ENCODE results near the gene CTNNA2.
"Not testable (repeated sequence)": the region's sequence is repeated elsewhere in the genome, so short reads cannot be mapped to it uniquely, and the experiment has no call there.

The CTNNA2 gene

GRCh38 chr2:80154231-80154915 lies 641.5 kb downstream of the CTNNA2 start:
- no peak for DNase-seq

GRCh38 chr2:80164375-80164774 lies 651.5 kb downstream of the CTNNA2 start:
- no peak for DNase-seq

DNA sequence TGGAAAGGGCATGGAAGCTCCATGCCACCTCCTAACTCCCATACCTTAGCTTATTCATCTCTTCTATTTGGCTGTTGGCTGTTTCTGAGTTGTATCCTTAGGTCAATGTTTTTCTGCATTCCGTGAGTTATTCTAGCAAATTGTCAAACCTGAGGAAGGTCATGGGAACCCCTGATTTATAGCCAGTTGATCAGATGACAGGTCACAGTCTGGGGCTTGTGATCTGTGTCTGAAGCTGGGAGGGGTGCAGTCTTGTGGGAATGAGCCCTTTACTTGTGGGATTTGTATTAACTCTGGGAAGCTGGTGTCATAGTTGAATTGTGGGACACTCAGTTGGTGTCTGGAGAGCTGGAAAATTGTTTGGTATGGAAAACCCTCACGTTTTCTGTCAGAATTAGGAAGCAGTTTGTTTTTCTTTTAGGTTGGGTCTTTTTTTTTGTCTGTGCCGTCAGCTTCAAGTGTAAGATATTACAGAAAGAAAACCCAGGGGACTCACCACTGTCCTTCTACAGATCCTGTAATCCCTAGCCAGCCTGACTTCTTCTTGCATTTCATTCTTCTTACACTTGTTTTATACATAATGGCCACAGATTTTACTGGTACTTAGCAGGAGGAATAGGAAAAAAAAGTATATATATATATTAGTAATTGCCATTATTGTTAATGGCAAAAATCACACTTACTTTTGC lies 653.8 kb downstream of the CTNNA2 start:
- DNase-seq: no peak

DNA sequence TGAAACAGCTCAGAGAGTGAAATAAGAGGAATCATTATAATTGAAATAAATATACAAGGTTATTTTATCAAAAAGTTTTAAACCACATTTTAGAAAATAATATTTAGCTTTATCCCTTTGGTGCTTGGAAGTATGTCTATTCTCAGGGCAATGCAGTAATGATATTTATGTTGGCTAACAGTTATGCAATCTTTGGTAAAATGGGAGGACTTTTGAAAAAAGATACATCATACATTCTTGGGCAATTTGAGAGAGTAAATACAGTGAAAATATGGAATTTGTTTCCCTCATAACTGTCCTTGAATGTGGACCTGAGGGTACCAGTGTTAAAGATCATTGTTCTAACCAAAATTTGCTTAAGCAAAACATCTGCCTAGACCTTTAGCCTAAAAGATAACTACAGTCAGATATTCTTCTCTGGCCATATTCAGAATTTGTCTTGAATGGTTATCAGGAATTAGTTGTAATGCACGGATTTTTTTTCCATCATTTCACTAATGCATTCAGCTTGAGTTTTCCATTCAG lies 654.5 kb downstream of the CTNNA2 start:
- no peak for DNase-seq

GRCh38 chr2:80168037-80168436 lies 655.2 kb downstream of the CTNNA2 start:
- DNase-seq: no peak

DNA sequence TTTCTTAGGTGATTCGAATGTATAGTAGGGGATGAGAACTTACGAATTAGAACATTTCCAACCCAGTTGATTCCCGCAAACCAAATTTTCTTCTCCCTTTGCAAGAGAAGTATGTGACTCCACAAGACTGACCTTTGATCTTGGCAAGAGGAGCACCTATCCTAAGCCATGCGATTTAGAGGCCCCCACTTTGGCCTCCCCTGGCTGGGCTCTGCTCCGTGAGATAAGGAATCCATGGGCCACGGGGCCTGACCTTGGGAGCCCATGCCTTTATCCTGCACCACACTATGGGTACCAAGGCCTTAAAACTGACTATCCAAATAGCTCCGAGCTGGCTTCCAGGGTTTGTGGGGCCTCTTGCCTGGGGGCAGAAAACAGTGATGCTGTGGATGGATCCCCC lies 656.0 kb downstream of the CTNNA2 start:
- DNase-seq: no peak

- no peak for DNase-seq
Measured at GRCh38 chr2:80169811-80170594, 657.2 kb downstream of the CTNNA2 start.

DNA sequence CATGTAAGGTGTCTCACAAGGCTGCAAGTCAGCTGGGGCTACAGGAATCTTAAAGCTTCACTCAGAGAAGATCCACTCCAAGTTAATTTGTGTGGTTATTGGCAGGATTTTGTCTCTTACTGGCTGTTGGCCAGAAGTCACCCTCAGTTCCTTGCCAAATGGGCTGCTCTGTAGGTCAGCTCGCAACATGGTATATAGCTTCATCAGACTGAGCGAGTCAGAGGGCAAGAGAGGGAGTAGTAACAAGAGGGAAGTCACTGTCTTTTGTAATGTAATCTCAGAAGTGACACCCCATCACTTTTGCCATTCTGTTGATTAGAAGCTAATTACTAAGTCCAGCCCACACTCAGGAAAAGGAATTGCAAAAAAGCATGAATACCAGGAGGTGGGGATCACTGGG lies 672.2 kb downstream of the CTNNA2 start:
- no peak for DNase-seq

DNA sequence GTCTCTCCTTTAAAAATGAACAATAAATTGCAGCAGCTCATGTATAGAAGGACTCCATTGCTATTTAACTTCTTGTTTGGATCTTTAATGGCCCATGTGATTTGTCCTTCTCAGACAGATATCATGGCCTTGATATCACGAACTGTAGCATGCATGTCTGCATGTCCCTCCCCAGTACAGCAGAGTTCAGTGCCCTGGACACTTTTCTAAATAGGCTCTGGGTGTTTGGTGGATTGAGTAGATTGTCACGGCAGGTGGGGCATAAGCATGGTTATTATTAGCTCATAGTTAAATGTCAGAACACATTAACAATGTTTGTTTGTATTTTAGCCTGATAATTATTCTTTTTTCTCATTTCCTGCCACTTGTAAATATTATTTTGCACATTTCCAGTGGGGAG lies 673.4 kb downstream of the CTNNA2 start:
- DNase-seq: no peak

DNA sequence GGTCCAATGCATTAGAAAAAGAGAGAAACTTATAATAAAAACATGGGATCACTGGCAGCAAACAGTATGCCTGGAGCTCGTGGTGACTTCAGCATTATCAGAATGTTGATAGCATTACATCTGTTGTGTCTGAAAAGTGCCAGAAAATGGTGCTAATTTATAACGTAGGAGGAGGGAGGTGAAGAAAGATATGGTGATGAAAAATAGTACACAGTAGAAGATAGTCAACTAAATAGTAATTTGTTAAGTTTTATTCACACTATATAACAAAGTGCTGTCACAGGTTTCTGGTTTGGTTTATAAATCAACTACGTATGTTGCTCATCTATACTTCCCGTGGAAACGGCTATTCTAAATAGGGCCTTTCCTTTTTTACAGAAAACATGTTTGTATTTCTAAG lies 674.3 kb downstream of the CTNNA2 start:
- no peak for DNase-seq

DNA sequence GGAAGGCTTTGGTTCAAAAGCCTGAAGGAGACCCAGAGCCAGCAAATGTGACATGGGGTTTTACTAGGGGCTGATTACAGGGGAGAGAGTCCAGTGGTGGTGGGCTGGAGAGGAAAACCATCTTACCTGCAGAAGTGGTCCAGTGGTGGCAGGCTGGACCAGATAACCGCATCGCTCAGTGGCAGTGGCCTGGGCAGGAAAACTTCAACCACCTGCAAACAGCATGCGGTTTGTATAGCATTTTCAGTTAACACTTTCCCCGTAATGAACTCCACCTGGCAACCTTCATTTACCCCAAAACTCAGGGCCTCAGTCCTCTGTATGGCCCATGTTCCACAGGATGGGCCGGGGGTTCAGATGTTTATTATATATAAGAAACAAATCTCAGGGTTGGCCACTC lies 677.3 kb downstream of the CTNNA2 start:
- no peak for DNase-seq

- DNase-seq: no peak
Measured at GRCh38 chr2:80193566-80193965, 680.7 kb downstream of the CTNNA2 start.

DNA sequence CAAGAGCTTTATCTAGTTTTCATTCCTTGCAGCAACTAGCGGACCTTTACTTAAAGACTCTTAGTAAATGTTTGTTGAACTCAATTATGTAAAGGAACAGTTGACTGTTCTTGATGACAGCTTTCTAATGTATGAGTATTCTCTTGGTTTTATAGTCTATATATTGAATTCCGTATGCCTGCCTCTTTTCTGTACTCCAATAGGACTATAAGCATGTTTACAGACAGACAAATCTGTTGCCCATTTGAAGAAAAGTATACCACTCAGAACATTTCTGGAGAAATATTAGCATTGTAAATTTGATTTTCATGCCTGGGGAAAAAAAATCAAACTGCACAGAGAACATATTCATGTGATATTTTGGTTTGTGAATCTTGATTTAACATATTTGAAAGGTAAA lies 682.2 kb downstream of the CTNNA2 start:
- no peak for DNase-seq

DNA sequence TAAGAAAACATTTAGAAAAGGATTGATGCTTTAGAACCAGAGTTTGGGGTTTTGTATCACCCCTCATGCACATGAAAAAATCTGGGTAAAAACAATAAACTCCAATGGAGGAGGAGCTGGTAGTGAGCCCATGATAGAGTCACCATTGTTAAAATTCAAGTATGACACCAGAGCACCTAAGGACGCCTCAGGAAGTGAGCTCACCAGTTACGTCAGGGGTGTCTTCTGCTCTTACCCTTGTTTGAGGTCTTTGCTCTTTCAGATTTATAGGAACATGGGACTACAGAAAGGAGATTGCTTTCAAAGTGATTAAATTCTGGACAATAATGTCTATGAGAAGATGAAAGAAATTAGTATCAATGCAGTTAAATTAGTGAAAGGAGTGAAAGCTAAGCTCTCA lies 685.2 kb downstream of the CTNNA2 start:
- no peak for DNase-seq

GRCh38 chr2:80199504-80199903 lies 686.7 kb downstream of the CTNNA2 start:
- no peak for DNase-seq

DNA sequence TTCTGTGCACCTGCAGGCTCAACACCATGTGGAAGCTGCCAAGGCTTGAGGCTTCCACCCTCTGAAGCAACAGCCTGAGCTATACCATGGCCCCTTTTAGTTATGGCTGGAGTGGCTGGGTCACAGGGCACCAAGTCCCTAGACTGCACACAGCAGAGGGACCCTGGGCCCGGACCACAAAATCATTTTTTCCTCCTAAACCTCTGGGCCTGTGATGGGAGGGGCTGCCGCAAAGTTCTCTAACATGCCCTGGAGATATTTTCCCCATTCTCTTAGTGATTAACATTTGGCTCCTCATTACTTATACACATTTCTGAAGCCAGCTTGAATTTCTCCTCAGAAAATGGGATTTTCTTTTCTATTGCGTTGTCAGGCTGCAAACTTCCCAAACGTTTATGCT lies 691.1 kb downstream of the CTNNA2 start:
- not testable (repeated sequence) for DNase-seq

GRCh38 chr2:80205498-80205897 lies 692.6 kb downstream of the CTNNA2 start:
- no peak for DNase-seq

GRCh38 chr2:80209458-80209857 lies 696.6 kb downstream of the CTNNA2 start:
- DNase-seq: no peak

- no peak for DNase-seq
Measured at GRCh38 chr2:80217446-80217845, 704.6 kb downstream of the CTNNA2 start.

DNA sequence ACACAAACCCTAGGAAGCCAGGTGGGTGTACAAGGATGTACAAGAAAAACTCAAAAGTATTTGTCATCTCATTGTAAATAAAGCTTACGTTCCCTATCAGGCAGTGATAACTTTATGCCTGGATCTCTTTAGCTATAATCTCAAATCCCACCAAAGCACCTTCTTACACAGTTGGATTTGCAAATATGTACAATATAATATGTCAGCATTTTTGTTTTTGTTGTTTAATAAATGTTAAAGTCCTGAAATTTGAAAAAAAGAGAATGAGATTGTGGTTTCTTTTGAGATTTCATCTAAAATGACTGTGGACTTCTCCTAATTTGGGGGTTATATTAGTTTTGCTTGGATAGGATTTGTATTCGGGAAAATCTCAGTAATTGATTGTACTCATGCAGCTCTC lies 709.8 kb downstream of the CTNNA2 start:
- DNase-seq: no peak

DNA sequence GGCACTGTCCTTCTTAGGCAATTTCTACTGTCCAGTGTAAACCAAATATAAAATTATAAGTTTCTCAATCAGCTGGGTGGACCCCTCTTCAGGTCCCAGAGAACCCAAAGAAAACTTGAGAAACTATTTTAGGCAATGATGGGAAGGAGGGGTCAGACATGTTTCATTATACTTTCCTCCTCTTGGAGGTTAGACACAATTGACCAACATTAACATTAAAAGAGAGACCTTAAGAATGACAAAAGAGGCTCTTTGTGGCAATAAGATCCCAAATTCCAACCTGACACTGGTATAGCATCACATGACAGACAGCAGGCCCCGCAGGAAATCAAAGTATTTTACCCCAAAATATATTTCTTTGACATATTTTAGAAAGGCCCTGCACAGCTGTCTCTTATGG lies 718.6 kb downstream of the CTNNA2 start:
- no peak for DNase-seq

- no peak for DNase-seq
Measured at GRCh38 chr2:80233333-80233732, 720.5 kb downstream of the CTNNA2 start.

- DNase-seq: peak; percentile 0
Measured at GRCh38 chr2:80238692-80239469, 726.0 kb downstream of the CTNNA2 start.
